Gastroesophageal sphincter (tissue), 4 donors: ENCODE measurements around the gene MRPL44. TPM values are rescaled to one million over a fixed set of nuclear protein-coding genes. Genes with fewer than 3 reads are reported as not detected.

ENCODE experiments used
- ATAC-seq: fragments of 150-250 bp; one replicate; pipeline ENCODE4 v1.9.1; 2016; ENCODE audit warnings: mild to moderate bottlenecking, moderate library complexity
- H3K27ac ChIP-seq, 4 donors: fragments of 200-600 bp; sonication (generic) in 3 of 4; 1 replicate in 3 of 4; 2 replicates in 1 of 4; pipeline ENCODE4 v1.5.1; 2016 to 2019
- H3K27me3 ChIP-seq: fragments of 200-600 bp; sonication (generic); one replicate; pipeline ENCODE4 v1.5.1; 2019
- H3K36me3 ChIP-seq, 2 donors: fragments of 200-600 bp; sonication (generic); one replicate each; pipeline ENCODE4 v1.5.1; 2019; ENCODE audit warnings: control low read depth in 1 of 2
- H3K4me1 ChIP-seq, 3 donors: fragments of 200-600 bp; sonication (generic); 1 replicate in 2 of 3; 2 replicates in 1 of 3; pipeline ENCODE4 v1.5.1; 2016 to 2019; ENCODE audit warnings: control low read depth in 2 of 3
- H3K4me3 ChIP-seq, 2 donors: fragments of 200-600 bp; sonication (generic); one replicate each; pipeline ENCODE4 v1.5.1; 2019; ENCODE audit warnings: mild to moderate bottlenecking in 1 of 2, moderate library complexity in 1 of 2
- H3K9me3 ChIP-seq, 3 donors: fragments of 200-600 bp; sonication (generic); one replicate each; pipeline ENCODE4 v1.5.1; 2017 to 2019; ENCODE audit warnings: control low read depth in 2 of 3
- CTCF ChIP-seq, 4 experiments: fragments of 200-600 bp in 2 of 4; fragments of 450-650 bp in 2 of 4; sonication (generic) in 1 of 4; IDR thresholded peaks; one replicate each; pipeline ENCODE4 v1.5.1; 2017 to 2019; ENCODE audit warnings: antibody characterized with exemption in 4 of 4, mild to moderate bottlenecking in 2 of 4, moderate library complexity in 2 of 4
- EP300 ChIP-seq: sonication (generic); formaldehyde crosslinking; IDR thresholded peaks from one replicate; pipeline ENCODE4 v1.6.1; 2017; ENCODE audit warnings: antibody characterized with exemption, mild to moderate bottlenecking
- POLR2A ChIP-seq, 2 donors: fragments of 450-650 bp; IDR thresholded peaks; one replicate each; pipeline ENCODE4 v1.6.1; 2017; ENCODE audit warnings: antibody characterized with exemption in 2 of 2, mild to moderate bottlenecking in 2 of 2, moderate library complexity in 1 of 2
- POLR2AphosphoS5 ChIP-seq: sonication (generic); formaldehyde crosslinking; IDR thresholded peaks from one replicate; pipeline ENCODE4 v1.6.1; 2017; ENCODE audit warnings: antibody characterized with exemption
- WGBS, 2 donors: methylation state at CpG; one replicate each; pipeline ENCODE4 v1.1.5; 2018; ENCODE audit warnings: low coverage in 1 of 2; 5-methylcytosine and 5-hydroxymethylcytosine counted together
- total RNA-seq, 4 donors: library from RNA; depleted of rRNA; stranded (reverse); fragments of >200 nt; gene quantifications; one replicate each; pipeline ENCODE4 v1.1.0, GENCODE V29; 2016

MRPL44 gene
- total RNA-seq, 4 donors from 2014 or later: 20.3 to 41.8 (median 23.5) TPM

- Histone ChIP-seq H3K27me3 (no peaks in the 10 kb centered on the region), H3K36me3 (no peaks in the 10 kb centered on the region), H3K27ac (no peak overlapping the region), H3K9me3 (no peaks in the 10 kb centered on the region), H3K4me3 (no peak overlapping the region), H3K4me1 (peaks cover 0 to 6% (median 5%) of the 10 kb centered on the region in 3 donors)
- ATAC-seq: peak; percentile 29
- 83 to 92% methylated on average over 3 to 4 of the region's 4 CpGs for WGBS, 2 donors
- TF ChIP-seq CTCF (IDR thresholded peaks at IDR 0.05) (no peak), POLR2AphosphoS5 (no peak), EP300 (no peak), POLR2A (IDR thresholded peaks at IDR 0.05) (no peak)
Observed at GRCh38 chr2:223994562-223995162, 37.4 kb downstream of the MRPL44 start.

GRCh38 chr2:223995569-223995968 is 38.3 kb downstream of the MRPL44 start:
- no peaks in the 10 kb centered on the region for H3K36me3 ChIP-seq
- no peak for TF ChIP-seq EP300
- no peak for TF ChIP-seq CTCF (IDR thresholded peaks at IDR 0.05)
- no peak for TF ChIP-seq POLR2AphosphoS5
- H3K9me3 ChIP-seq: no peaks in the 10 kb centered on the region
- H3K27ac ChIP-seq: no peak overlapping the region
- 76% methylated on average over 4 to 5 of the region's 5 CpGs for WGBS, 2 donors
- H3K4me3 ChIP-seq: no peak overlapping the region
- peaks cover 0 to 6% (median 5%) of the 10 kb centered on the region in 3 donors for H3K4me1 ChIP-seq
- no peaks in the 10 kb centered on the region for H3K27me3 ChIP-seq
- ATAC-seq: no peak

- peaks cover 0 to 6% (median 5%) of the 10 kb centered on the region in 3 donors for H3K4me1 ChIP-seq
- H3K27ac ChIP-seq: no peak overlapping the region
- 67 to 70% methylated on average over 1 to 4 of the region's 6 CpGs for WGBS, 2 donors
- no peaks in the 10 kb centered on the region for H3K27me3 ChIP-seq
- H3K4me3 ChIP-seq: no peak overlapping the region
- H3K9me3 ChIP-seq: no peaks in the 10 kb centered on the region
- ATAC-seq: no peak
- no peak for TF ChIP-seq POLR2AphosphoS5
- no peak for TF ChIP-seq CTCF (IDR thresholded peaks at IDR 0.05)
- TF ChIP-seq POLR2A (IDR thresholded peaks at IDR 0.05): no peak
- no peaks in the 10 kb centered on the region for H3K36me3 ChIP-seq
Observed at GRCh38 chr2:223996391-223996790, 39.1 kb downstream of the MRPL44 start.

GRCh38 chr2:223997938-223998337 is 40.7 kb downstream of the MRPL44 start:
- TF ChIP-seq CTCF (IDR thresholded peaks at IDR 0.05): no peak
- no peak for TF ChIP-seq EP300
- no peak for TF ChIP-seq POLR2AphosphoS5
- TF ChIP-seq POLR2A (IDR thresholded peaks at IDR 0.05): no peak
- Histone ChIP-seq H3K27ac (no peak overlapping the region), H3K9me3 (no peaks in the 10 kb centered on the region), H3K4me3 (no peak overlapping the region), H3K36me3 (no peaks in the 10 kb centered on the region), H3K4me1 (peaks cover 0 to 6% (median 5%) of the 10 kb centered on the region in 3 donors), H3K27me3 (no peaks in the 10 kb centered on the region)
- no peak for ATAC-seq
- 77 to 83% methylated on average over 2 to 5 of the region's 5 CpGs for WGBS, 2 donors

GRCh38 chr2:223998948-223999347 is 41.7 kb downstream of the MRPL44 start:
- no peak overlapping the region for H3K4me3 ChIP-seq
- peaks cover 0 to 4% (median 3%) of the 10 kb centered on the region in 3 donors for H3K4me1 ChIP-seq
- no peak for ATAC-seq
- H3K27ac ChIP-seq: no peak overlapping the region
- WGBS, 2 donors: 34 to 55% methylated on average over 2 of the region's 2 CpGs
- H3K36me3 ChIP-seq: no peaks in the 10 kb centered on the region
- H3K9me3 ChIP-seq: no peaks in the 10 kb centered on the region
- no peaks in the 10 kb centered on the region for H3K27me3 ChIP-seq
- TF ChIP-seq EP300 (no peak), POLR2A (IDR thresholded peaks at IDR 0.05) (no peak), CTCF (IDR thresholded peaks at IDR 0.05) (no peak), POLR2AphosphoS5 (no peak)
